ENCODE results near the gene OPCML. TPM values are rescaled to one million over a fixed set of nuclear protein-coding genes. Genes with fewer than 3 reads are reported as not detected.

The OPCML gene
- total RNA-seq, 1 experiment from 2014 or later = 0.94 TPM

DNA sequence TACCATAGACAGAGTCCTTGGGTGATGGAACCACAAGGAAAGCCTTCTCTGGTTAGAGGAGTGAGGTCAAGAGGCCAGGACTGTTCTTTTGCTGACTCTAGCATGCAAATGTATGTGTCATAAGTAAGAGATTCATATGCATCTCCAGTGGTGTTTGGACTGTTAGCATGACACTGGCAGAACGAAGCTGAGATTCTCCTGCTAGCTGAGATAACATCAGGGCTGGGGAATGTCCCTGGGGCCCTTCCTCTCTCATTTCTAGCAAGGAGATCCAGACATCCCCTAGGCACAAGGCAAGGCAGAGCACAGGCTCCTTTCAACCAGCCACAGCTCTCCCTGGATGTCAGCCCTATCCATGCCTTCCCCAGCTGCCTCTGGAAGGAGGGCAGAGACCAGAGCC is 711.3 kb downstream of the OPCML start:
- Histone ChIP-seq H2AFZ (ENCODE audit: low read length) (no peak overlapping the region), H3K4me2 (ENCODE audit: insufficient read depth, insufficient read length, low read length) (no peak overlapping the region), H2BK5ac (ENCODE audit: insufficient read length, low read length) (no peak overlapping the region), H2AK5ac (ENCODE audit: insufficient read length, low read length) (no peak overlapping the region), H2BK12ac (ENCODE audit: insufficient read length, low read depth, low read length) (no peak overlapping the region), H2BK15ac (ENCODE audit: low read depth, low read length) (no peak overlapping the region), H3K4me1 (ENCODE audit: insufficient read depth, low read length) (no peaks in the 10 kb centered on the region; the same call in 1 of the 2 replicates), H2BK120ac (ENCODE audit: low read depth, low read length, poor library complexity, severe bottlenecking) (no peak overlapping the region), H3K4ac (ENCODE audit: low read depth, low read length) (no peak overlapping the region), H3K27me3 (ENCODE audit: insufficient read depth, low read length) (no peaks in the 10 kb centered on the region), H3K23ac (ENCODE audit: insufficient read length, low read depth, low read length) (no peak overlapping the region), H3K14ac (ENCODE audit: insufficient read depth, low read length) (no peak overlapping the region), H4K20me1 (ENCODE audit: control insufficient read depth, insufficient read depth, insufficient read length) (no peaks in the 10 kb centered on the region), H3K56ac (ENCODE audit: insufficient read length, low read depth, low read length) (no peak overlapping the region), H4K5ac (ENCODE audit: insufficient read length, low read depth, low read length) (no peak overlapping the region), H4K8ac (replicated peaks; ENCODE audit: insufficient read length, low read depth, low read length) (no peak overlapping the region), H3K79me2 (ENCODE audit: insufficient read depth, low read length) (no peaks in the 10 kb centered on the region), H3K18ac (ENCODE audit: insufficient read length, low read depth, low read length) (no peak overlapping the region), H2BK20ac (ENCODE audit: low read depth, low read length, poor library complexity, severe bottlenecking) (no peak overlapping the region), H3T11ph (ENCODE audit: low read length) (no peak overlapping the region), H3K79me1 (ENCODE audit: insufficient read depth, low read depth, low read length, poor library complexity, severe bottlenecking) (no peaks in the 10 kb centered on the region), H3K23me2 (ENCODE audit: insufficient read length, low read depth, low read length, poor library complexity, severe bottlenecking) (no peaks in the 10 kb centered on the region), H3K9me3 (ENCODE audit: control insufficient read depth, low read depth, low read length) (no peaks in the 10 kb centered on the region), H4K91ac (ENCODE audit: insufficient read length, low read depth, low read length) (no peak overlapping the region), H3K27ac (ENCODE audit: insufficient read length, low read depth, low read length) (no peak overlapping the region), H3K9ac (ENCODE audit: extremely low read depth, insufficient read length, low read length) (no peak overlapping the region)
- Mint-ChIP-seq H3K36me3 (ENCODE audit: insufficient read depth in 1 of 3, low read depth in 3 of 3) (no peaks in the 10 kb centered on the region), H3K27me3 (ENCODE audit: low read depth) (no peaks in the 10 kb centered on the region), H3K4me3 (no peak overlapping the region), H3K27ac (no peak overlapping the region; a peak in 1 of 7 replicates), H3K9me3 (no peaks in the 10 kb centered on the region), H3K4me1 (peaks cover 17 to 21% of the 10 kb centered on the region in 2 experiments)
- no peak for DNase-seq
- WGBS (ENCODE audit: extremely low coverage, insufficient read length, low lambda C conversion rate) = no CpG with 5 or more reads among the region's 1 CpG
- TF ChIP-seq, protein P1, sequence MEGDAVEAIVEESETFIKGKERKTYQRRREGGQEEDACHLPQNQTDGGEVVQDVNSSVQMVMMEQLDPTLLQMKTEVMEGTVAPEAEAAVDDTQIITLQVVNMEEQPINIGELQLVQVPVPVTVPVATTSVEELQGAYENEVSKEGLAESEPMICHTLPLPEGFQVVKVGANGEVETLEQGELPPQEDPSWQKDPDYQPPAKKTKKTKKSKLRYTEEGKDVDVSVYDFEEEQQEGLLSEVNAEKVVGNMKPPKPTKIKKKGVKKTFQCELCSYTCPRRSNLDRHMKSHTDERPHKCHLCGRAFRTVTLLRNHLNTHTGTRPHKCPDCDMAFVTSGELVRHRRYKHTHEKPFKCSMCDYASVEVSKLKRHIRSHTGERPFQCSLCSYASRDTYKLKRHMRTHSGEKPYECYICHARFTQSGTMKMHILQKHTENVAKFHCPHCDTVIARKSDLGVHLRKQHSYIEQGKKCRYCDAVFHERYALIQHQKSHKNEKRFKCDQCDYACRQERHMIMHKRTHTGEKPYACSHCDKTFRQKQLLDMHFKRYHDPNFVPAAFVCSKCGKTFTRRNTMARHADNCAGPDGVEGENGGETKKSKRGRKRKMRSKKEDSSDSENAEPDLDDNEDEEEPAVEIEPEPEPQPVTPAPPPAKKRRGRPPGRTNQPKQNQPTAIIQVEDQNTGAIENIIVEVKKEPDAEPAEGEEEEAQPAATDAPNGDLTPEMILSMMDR (conservative IDR thresholded peaks at IDR 0.05) = no peak

Data from H9 (cell line).